ENCODE measurements around the gene IRGM. TPM values are rescaled to one million over a fixed set of nuclear protein-coding genes. Genes with fewer than 3 reads are reported as not detected.

The IRGM gene
- total RNA-seq, 2 experiments from 2014 or later: 2.2 to 4.0 TPM

- Histone ChIP-seq H3K36me3 (ENCODE audit: insufficient read depth, low read length) (peaks cover 6% of the 10 kb centered on the region), H3K27me3 (ENCODE audit: control insufficient read depth in 1 of 2, insufficient read depth in 2 of 2, low read length in 2 of 2) (peaks cover 0 to 2% of the 10 kb centered on the region in 2 experiments), H3K4me1 (ENCODE audit: insufficient read depth, low read length) (no peaks in the 10 kb centered on the region), H3K9me3 (ENCODE audit: control insufficient read depth in 1 of 2, insufficient read depth in 1 of 2, low read length in 2 of 2) (peaks cover 13 to 29% of the 10 kb centered on the region in 2 experiments), H3K4me3 (ENCODE audit: low read length) (no peak overlapping the region), H3K27ac (ENCODE audit: low read depth in 1 of 2, low read length in 2 of 2) (no peak overlapping the region)
- POLR2A ChIA-PET: no interaction called here
- intact Hi-C loops (cut with DNase I, micrococcal nuclease): no loop called here
- H3K27ac Mint-ChIP-seq: no peak overlapping the region
- CTCF ChIA-PET: no interaction called here
- H3K36me3 Mint-ChIP-seq (ENCODE audit: low read depth): peaks cover 56% of the 10 kb centered on the region
- H3K27me3 Mint-ChIP-seq: no peaks in the 10 kb centered on the region
- no peak for DNase-seq
- H3K9me3 Mint-ChIP-seq: peaks cover 24% of the 10 kb centered on the region
- H3K4me1 Mint-ChIP-seq (ENCODE audit: low read depth): no peaks in the 10 kb centered on the region
- H3K4me3 Mint-ChIP-seq: no peak overlapping the region
- no peak for ATAC-seq (ENCODE audit: poor library complexity)
- TF ChIP-seq, protein P1, sequence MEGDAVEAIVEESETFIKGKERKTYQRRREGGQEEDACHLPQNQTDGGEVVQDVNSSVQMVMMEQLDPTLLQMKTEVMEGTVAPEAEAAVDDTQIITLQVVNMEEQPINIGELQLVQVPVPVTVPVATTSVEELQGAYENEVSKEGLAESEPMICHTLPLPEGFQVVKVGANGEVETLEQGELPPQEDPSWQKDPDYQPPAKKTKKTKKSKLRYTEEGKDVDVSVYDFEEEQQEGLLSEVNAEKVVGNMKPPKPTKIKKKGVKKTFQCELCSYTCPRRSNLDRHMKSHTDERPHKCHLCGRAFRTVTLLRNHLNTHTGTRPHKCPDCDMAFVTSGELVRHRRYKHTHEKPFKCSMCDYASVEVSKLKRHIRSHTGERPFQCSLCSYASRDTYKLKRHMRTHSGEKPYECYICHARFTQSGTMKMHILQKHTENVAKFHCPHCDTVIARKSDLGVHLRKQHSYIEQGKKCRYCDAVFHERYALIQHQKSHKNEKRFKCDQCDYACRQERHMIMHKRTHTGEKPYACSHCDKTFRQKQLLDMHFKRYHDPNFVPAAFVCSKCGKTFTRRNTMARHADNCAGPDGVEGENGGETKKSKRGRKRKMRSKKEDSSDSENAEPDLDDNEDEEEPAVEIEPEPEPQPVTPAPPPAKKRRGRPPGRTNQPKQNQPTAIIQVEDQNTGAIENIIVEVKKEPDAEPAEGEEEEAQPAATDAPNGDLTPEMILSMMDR (IDR thresholded peaks at IDR 0.05): no peak
Measured at GRCh38 chr5:150879358-150879757, 33.0 kb downstream of the IRGM start.

DNA sequence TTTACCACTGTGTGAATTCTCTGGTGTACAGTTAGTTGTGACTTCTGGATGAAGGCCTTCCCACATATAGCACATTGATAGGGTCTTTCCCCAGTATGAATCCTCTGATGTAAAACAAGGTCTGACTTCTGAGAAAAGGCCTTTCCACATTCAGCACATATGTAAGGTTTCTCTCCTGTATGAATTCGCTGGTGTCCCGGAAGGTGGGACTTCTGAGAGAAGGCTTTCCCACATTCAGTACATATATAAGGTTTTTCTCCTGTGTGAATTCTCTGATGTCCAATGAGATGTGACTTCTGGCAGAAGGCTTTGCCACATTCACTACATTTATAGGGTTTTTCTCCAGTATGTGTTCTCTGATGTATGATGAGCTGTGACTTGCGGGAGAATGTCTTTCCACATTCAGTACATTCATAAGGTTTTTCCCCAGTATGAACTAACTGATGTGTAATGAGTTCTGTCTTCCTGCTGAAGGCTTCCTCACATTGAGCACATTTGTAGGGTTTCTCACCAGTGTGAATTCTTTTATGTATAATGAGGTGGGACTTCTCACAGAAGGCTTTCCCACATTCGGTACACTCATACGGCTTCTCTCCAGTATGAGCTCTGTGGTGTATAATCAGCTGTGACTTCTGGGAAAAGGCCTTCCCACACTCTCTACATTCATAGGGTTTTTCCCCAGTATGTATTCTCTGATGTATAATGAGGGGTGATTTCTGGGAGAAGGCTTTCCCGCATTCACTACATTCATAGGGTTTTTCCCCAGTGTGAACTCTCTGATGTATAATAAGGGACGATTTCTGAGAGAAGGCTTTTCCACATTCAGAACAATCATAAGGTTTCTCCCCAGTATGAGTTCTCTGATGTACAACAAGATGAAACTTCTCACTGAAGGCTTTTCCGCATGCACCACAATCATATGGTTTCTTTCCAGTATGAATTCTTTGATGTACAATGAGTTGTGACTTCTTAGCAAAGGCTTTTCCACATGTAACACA is 49.4 kb downstream of the IRGM start:
- peaks cover 97% of the 10 kb centered on the region for H3K36me3 Mint-ChIP-seq (ENCODE audit: low read depth)
- H3K4me3 Mint-ChIP-seq: no peak overlapping the region
- Histone ChIP-seq H3K4me1 (ENCODE audit: insufficient read depth, low read length) (no peaks in the 10 kb centered on the region), H3K27ac (ENCODE audit: low read depth in 1 of 2, low read length in 2 of 2) (no peak overlapping the region), H3K4me3 (ENCODE audit: low read length) (no peak overlapping the region), H3K9me3 (ENCODE audit: control insufficient read depth in 1 of 2, insufficient read depth in 1 of 2, low read length in 2 of 2) (peaks cover 3 to 97% of the 10 kb centered on the region in 2 experiments), H3K27me3 (ENCODE audit: control insufficient read depth in 1 of 2, insufficient read depth in 2 of 2, low read length in 2 of 2) (no peaks in the 10 kb centered on the region), H3K36me3 (ENCODE audit: insufficient read depth, low read length) (no peaks in the 10 kb centered on the region)
- H3K9me3 Mint-ChIP-seq: peaks cover 33% of the 10 kb centered on the region
- intact Hi-C loops (cut with DNase I, micrococcal nuclease): no loop called here
- DNase-seq (no peak), ATAC-seq (ENCODE audit: poor library complexity) (no peak)
- ChIA-PET CTCF (no interaction called here), POLR2A (no interaction called here)
- H3K4me1 Mint-ChIP-seq (ENCODE audit: low read depth): no peaks in the 10 kb centered on the region
- no peaks in the 10 kb centered on the region for H3K27me3 Mint-ChIP-seq
- H3K27ac Mint-ChIP-seq: no peak overlapping the region
- TF ChIP-seq, protein P1 (IDR thresholded peaks at IDR 0.05): no peak

Other genes with a start within 250 kb of the IRGM start
- under 1 TPM; 0.06 to 0.14 TPM for gene SYNPO, start 205.9 kb upstream of the IRGM start, total RNA-seq
- gene MYOZ3, start 185.3 kb upstream of the IRGM start, total RNA-seq: not detected
- 100 to 1,000 TPM in 1 of 2 experiments, 10 to 100 TPM in 1; 98.2 to 101 TPM for gene RBM22, start 145.5 kb upstream of the IRGM start, total RNA-seq
- 10 to 100 TPM; 81.2 to 84.4 TPM for gene DCTN4, start 87.5 kb upstream of the IRGM start, total RNA-seq
- 1 to 10 TPM; 2.9 TPM for gene SMIM3, start 67.8 kb upstream of the IRGM start, total RNA-seq
- gene ZNF300, start 58.5 kb downstream of the IRGM start, total RNA-seq: 1 to 10 TPM; 3.0 to 3.7 TPM
- under 1 TPM in 1 of 2 experiments, not detected in 1; 0.58 TPM for gene GPX3, start 174.1 kb downstream of the IRGM start, total RNA-seq
- 100 to 1,000 TPM; 110 to 115 TPM for gene TNIP1, start 234.5 kb downstream of the IRGM start, total RNA-seq